NB4 (cell line): Measurements from ENCODE around the gene LIX1.

ENCODE experiments used
- DNase-seq: peaks from one replicate; pipeline ENCODE4 v3.0.0; 2010; ENCODE audit warnings: low read depth
- H3K4me3 ChIP-seq: one replicate; pipeline ENCODE4 v1.5.1; 2011; ENCODE audit warnings: mild to moderate bottlenecking, low read depth, low read length, moderate library complexity
- MYC ChIP-seq: IDR thresholded peaks from 2 replicates; pipeline ENCODE4 v1.6.1; 2011; ENCODE audit warnings: low read depth, low read length
- POLR2A ChIP-seq: IDR thresholded peaks from 2 replicates; pipeline ENCODE4 v1.6.1; 2011; ENCODE audit warnings: mild to moderate bottlenecking; ENCODE audit not compliant: insufficient read length; ENCODE audit errors: extremely low read depth
- TF ChIP-seq, protein P1 (sequence below): IDR thresholded peaks from one replicate; pipeline ENCODE4 v1.5.1; 2012; ENCODE audit warnings: low read depth, low read length
- TF ChIP-seq, protein P2 (sequence below): IDR thresholded peaks from 2 replicates; pipeline ENCODE4 v1.6.1; 2011; ENCODE audit warnings: low read depth, low read length

LIX1 gene

DNA sequence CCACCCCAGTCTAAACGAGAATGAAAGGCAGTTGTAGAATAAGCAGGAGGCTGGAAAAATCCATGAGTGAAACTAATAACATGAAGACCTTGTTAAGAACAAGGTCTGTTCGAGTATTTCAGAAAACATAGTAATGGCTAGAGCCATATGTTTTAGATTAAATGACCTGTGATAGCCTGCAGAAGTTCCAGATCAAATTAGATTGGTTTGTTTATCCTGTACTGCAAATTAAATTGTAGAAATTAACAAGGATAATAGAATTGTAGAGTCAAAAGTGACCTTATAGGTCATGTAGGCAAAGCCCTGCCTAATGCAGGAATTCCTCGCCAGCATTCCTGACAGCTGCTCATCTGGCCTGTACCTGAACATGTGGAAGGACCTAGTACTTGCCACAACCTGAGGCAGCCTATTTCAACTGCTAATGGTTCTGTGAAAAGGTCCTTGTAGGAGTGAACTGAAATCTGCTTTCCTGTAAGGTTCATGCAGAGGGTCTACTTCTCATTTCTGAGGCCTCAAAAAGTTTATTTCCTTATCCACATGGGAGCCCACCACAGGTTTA, 17.2 kb downstream of the LIX1 start:
- H3K4me3 ChIP-seq, result no peak overlapping the region
- DNase-seq, result no peak
- TF ChIP-seq MYC (no peak), POLR2A (no peak)
- TF ChIP-seq, protein P1, sequence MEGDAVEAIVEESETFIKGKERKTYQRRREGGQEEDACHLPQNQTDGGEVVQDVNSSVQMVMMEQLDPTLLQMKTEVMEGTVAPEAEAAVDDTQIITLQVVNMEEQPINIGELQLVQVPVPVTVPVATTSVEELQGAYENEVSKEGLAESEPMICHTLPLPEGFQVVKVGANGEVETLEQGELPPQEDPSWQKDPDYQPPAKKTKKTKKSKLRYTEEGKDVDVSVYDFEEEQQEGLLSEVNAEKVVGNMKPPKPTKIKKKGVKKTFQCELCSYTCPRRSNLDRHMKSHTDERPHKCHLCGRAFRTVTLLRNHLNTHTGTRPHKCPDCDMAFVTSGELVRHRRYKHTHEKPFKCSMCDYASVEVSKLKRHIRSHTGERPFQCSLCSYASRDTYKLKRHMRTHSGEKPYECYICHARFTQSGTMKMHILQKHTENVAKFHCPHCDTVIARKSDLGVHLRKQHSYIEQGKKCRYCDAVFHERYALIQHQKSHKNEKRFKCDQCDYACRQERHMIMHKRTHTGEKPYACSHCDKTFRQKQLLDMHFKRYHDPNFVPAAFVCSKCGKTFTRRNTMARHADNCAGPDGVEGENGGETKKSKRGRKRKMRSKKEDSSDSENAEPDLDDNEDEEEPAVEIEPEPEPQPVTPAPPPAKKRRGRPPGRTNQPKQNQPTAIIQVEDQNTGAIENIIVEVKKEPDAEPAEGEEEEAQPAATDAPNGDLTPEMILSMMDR, result no peak
- TF ChIP-seq, protein P2, sequence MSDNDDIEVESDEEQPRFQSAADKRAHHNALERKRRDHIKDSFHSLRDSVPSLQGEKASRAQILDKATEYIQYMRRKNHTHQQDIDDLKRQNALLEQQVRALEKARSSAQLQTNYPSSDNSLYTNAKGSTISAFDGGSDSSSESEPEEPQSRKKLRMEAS, result no peak

DNA sequence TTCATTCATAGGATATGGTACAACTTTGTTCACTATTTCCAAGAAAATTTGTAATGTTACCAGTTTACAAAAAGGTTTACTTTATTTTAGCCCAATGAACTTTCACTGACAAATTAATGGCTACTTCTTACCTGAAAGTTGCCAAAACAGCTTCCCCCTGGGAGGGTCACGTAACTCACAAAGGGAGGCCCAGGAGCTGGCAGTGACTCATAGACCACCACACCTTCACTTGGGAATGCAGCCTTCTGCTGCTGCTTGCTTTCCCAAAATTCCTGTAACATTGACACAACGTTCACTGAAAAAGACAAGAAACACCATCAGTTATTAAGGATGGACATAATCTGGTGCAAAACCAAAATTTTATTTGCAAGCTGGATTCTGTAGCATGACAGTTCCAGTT, 18.1 kb downstream of the LIX1 start:
- TF ChIP-seq MYC (no peak), POLR2A (no peak)
- TF ChIP-seq, protein P2, result no peak
- TF ChIP-seq, protein P1, result no peak
- DNase-seq, result no peak
- H3K4me3 ChIP-seq, result no peak overlapping the region

DNA sequence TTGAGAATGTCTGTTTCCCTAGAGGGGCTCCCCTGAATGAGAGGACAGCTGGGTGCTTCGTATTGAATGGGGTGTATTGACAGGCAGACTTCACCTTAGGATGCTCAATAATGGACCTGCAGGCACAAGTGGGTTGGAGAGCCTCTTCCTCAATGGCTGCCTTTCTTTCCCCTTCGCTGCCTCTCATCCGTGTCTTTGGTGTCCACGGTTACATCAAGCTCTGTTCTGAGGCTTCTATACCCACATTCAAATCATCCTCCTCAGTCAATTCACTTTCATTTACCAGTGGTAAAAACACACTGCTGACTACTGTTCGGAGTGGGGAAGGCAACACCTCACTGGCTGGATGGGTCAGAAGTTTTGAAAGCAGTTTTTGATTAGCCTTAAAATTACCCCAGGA, 20.6 kb downstream of the LIX1 start:
- H3K4me3 ChIP-seq, result no peak overlapping the region
- TF ChIP-seq, protein P2, result no peak
- TF ChIP-seq POLR2A, result no peak
- TF ChIP-seq, protein P1, result no peak
- DNase-seq, result no peak

DNA sequence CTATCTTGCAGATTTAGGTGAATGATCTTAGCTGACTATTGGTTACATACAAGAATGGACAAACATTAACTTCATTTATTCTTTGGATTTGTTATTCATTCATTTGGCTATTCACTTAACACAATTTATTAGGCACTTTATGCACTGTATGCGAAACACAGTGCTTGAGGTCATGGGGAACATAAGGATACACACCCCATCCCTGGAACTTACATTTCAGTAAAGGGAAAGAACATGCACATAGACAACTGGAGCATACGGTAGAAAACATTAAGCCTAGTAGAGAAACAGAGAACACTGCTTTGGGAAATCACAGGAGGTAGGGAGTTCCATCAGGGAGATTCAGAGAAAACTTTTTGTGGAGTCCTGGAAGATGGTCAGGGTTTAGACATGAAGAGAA, 22.2 kb downstream of the LIX1 start:
- no peak for DNase-seq
- TF ChIP-seq MYC (no peak), POLR2A (no peak)
- TF ChIP-seq, protein P2, result no peak
- TF ChIP-seq, protein P1, result no peak
- H3K4me3 ChIP-seq, result no peak overlapping the region

DNA sequence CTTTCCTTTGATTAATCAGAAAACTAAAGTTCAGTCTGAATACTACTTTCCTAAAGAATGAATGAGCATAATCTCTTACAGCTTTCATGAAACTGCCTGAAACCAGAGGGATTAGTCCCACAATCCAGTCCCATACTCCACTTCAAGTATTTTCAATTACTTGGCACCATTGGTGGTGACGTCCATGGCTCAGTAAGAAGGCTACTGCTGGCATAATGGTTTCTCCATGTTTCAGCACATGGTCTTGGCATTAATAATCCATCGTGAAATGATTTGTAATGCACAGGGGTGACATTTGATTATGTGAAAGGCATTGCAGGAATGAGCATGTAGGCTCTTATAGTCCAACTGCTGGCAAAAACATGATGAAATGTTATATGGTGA, 23.4 kb downstream of the LIX1 start:
- no peak for TF ChIP-seq MYC
- TF ChIP-seq, protein P2, result no peak
- TF ChIP-seq, protein P1, result no peak
- no peak overlapping the region for H3K4me3 ChIP-seq
- DNase-seq, result no peak

DNA sequence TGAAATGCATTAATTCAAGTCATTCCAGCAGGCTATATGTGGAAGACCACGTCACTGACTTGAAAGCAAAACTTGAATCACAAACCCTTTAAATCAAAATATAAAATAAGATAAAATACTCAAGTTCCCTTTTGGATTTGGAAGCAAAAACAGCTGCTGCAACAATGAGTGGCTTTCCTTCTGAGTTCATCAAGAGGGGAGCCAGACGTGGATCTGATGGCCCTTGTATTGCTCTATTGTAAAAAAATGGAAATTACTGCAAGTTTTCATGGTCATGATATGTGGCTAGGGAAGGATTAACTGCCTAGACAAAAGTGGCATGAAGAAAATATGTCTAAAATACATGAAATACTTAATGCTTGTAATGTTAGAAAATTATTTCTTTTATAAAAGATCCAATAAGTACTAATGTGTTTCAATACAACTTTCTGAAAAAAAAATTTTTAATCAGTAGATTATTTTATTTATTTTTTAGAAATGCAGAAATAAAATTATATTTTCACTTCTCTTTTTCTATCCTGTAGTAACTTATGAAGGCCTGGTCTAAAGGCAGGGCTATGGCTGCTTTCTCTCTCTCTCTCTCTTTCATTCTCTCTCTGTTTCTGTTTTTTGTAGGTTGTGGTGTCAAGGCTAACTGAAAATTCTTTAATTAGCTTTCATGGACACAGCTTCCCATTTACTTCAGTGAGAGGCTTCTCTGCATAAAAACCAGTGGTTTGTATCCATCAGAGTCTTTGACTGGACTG, 24.0 kb downstream of the LIX1 start:
- DNase-seq, result no peak
- no peak overlapping the region for H3K4me3 ChIP-seq
- TF ChIP-seq, protein P2, result no peak
- TF ChIP-seq, protein P1, result no peak
- no peak for TF ChIP-seq MYC
- TF ChIP-seq POLR2A, result no peak
